AG04449 (cell line): ENCODE results near the gene KRT3.

Experiments used
- CTCF ChIA-PET: fragments of 350-600 bp; formaldehyde crosslinking; extraction: SDS; loops from one replicate; lab custom pipeline; 2021; ENCODE audit warnings: antibody characterized with exemption; lab: Yijun Ruan, JAX
- POLR2A ChIA-PET: fragments of 400-600, 350-600 bp; formaldehyde crosslinking; extraction: SDS; loops from one replicate; lab custom pipeline; 2020; ENCODE audit warnings: antibody characterized with exemption, inconsistent platforms; lab: Yijun Ruan, JAX
- DNase-seq: peaks from one replicate; pipeline ENCODE4 v3.0.0-alpha.2; 2010; ENCODE audit warnings: low read depth, low spot score
- H3K4me3 ChIP-seq: 2 replicates; pipeline ENCODE4 v1.5.1; 2011; ENCODE audit warnings: low read depth, mild to moderate bottlenecking, control low read depth, low read length
- TF ChIP-seq, protein P1 (sequence below): IDR thresholded peaks from one replicate; pipeline ENCODE4 v1.5.1; 2011; ENCODE audit warnings: mild to moderate bottlenecking, moderate library complexity, low read length, control low read depth, inconsistent platforms; ENCODE audit not compliant: insufficient read depth; ENCODE audit errors: missing control alignments

The KRT3 gene

DNA sequence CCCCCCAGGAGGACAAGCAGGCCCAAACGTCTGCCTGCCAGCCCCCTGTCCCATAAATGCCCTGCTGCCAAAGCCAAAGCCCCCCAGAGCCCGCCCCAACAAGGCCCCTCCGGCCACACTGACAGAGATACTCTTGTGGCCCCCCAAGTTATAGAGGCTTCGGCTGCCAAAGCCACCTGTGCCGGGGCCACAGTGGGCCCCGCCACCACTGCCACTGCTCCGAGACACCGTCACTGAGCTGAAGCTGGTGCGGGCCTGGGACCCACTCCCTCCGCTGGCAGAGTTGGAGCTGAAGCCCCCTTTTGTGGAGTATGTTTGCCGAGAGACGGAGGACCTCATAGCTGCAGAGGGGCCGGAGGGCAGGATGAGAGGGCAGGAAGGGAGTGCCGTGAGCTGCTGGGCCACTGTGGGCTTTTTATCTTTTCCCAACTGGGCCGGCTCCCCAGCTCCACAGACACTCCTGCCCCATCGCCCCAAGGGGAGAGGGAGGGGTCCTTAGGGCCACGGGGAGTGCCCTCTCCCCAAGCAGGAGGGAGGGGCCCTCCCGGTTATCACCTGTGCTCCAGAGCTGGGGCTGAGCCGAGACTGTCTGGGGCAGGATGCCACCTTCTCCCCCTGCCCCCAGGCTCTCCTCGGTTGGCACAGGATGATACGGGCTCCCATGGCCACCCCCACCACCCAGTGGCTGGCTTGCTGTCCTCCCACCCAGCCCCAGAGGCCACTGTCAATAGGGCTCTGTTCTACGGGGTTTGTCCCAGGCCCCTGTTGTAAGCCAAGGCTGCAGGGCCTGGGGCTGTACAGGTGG lies 38.2 kb upstream of the KRT3 start, which contains the start of gene KRT79:
Gene KRT79, minus strand, starts transcription at position 390 of the 805 bp plus-strand sequence. Its CDS starts 51 bp downstream, at position 339.
- ChIA-PET CTCF (no interaction called here), POLR2A (no interaction called here)
- no peak for DNase-seq
- TF ChIP-seq, protein P1, sequence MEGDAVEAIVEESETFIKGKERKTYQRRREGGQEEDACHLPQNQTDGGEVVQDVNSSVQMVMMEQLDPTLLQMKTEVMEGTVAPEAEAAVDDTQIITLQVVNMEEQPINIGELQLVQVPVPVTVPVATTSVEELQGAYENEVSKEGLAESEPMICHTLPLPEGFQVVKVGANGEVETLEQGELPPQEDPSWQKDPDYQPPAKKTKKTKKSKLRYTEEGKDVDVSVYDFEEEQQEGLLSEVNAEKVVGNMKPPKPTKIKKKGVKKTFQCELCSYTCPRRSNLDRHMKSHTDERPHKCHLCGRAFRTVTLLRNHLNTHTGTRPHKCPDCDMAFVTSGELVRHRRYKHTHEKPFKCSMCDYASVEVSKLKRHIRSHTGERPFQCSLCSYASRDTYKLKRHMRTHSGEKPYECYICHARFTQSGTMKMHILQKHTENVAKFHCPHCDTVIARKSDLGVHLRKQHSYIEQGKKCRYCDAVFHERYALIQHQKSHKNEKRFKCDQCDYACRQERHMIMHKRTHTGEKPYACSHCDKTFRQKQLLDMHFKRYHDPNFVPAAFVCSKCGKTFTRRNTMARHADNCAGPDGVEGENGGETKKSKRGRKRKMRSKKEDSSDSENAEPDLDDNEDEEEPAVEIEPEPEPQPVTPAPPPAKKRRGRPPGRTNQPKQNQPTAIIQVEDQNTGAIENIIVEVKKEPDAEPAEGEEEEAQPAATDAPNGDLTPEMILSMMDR: no peak
- H3K4me3 ChIP-seq: no peak within 1 kb of the TSS

DNA sequence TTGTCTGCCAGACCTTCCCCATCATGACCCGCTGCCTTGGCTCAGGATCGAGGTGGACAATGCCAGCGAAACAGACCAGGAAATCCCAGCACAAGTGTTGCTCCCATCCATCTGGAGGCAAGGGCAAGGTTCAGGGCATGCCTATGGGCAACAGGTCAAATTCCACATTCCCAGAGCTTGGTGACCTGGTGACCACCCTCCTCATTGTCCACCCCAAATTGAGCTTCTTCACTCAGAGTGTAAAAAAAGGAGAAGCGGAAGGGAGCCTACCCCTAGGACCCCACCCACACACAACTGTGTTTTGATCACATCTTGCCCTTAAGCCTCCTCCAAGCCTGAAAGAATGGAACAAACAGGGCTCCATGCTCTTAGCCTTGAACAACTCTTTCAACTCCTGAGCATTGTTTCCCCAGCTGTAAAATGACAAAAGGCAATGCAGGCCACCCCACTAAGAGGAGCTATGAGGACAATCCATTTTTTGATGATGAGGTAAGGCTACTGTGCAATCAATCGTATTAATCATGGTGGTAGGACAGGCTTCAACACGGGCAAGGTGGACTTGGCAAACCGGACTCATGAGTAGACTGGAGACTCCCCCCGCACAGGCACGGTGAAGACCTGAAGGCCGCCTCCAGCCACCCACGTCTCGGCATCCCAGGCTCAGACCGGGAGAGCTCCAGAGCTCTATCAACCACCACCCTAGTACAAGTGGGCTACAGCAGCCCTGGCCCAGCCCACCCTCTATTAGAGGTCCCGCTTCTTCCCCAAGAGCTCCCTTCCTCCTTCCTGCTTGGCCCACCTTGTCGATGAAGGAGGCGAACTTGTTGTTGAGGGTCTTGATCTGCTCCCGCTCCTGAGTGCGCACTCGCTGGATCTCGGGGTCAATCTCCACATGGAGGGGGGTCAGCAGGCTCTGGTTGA lies 37.3 kb upstream of the KRT3 start:
- no peak for DNase-seq
- ChIA-PET POLR2A (no interaction called here), CTCF (interaction anchor here (1.2 kb wide), 1 partner anchor 676 kb away, joined by 3 read pairs; no protein-coding TSS in a partner anchor)
- no peak overlapping the region for H3K4me3 ChIP-seq
- TF ChIP-seq, protein P1: no peak

DNA sequence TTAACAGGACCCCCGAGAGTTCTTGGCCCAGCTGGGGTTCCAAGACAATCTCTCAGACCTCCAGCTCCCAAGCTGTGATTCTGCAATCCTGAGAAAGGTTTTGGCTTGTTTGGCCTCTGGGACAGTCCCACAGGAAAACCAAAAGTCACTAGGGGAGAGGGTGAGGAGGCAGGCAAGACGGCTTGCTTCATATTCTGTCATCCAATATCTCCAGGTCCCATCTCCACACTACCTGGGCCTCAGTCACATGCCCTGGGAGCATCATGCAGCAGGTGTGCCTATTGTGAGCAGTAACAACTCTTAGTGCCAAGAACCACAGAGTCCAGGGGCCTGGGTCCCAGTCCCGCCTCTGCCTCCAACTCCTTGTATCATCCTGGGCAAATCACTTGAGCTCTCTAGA lies 36.5 kb upstream of the KRT3 start:
- ChIA-PET CTCF (interaction anchor here (1.2 kb wide), 1 partner anchor 675 kb away, joined by 3 read pairs; no protein-coding TSS in a partner anchor), POLR2A (no interaction called here)
- H3K4me3 ChIP-seq: no peak overlapping the region
- DNase-seq: no peak
- TF ChIP-seq, protein P1: no peak

GRCh38 chr12:52831251-52831650 lies 35.3 kb upstream of the KRT3 start:
- DNase-seq: no peak
- ChIA-PET POLR2A (no interaction called here), CTCF (no interaction called here)
- TF ChIP-seq, protein P1: no peak
- H3K4me3 ChIP-seq: no peak overlapping the region

DNA sequence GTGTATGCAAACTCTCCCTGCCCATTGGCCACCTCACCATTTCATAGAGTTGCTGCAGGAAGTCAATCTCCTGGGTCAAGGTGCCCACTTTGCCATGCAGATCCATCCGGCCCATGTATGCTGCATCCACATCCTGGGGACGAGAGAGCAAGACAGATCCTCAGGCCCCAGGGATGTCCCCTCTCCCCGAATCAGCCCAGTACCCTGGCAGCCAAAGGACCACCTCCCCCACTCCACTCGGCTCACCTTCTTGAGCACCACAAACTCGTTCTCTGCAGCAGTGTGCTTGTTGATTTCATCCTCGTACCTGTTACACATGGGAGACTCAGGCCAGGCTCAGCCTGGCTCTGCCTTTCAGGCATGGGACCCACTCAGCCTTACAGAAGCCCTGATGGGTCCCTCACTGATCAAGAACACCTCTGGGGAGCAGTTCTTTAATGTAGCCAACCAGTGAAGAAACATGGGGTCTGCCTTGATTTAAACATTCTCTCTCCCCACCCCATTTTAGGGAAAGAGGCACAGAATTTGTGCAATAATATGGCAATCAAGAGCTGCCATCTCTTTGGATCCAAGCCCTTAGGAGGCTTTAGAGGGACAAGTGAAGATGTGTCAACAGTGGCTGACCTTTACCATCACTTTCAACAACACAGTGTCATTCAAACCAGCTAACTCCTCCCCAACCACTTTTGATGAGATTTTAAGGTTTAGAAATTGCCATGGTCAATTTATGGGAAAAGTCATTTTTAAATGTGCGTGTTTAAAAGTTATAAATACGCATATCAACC lies 34.3 kb upstream of the KRT3 start:
- POLR2A ChIA-PET: no interaction called here

More for the DNA sequence above, 34.3 kb upstream of the KRT3 start:
- DNase-seq: no peak
- CTCF ChIA-PET: interaction anchor here (0.8 kb wide), 1 partner anchor 10 kb away, joined by 3 read pairs; no protein-coding TSS in a partner anchor
- TF ChIP-seq, protein P1: no peak
- H3K4me3 ChIP-seq: no peak overlapping the region
